Vagina (tissue), 2 donors: ENCODE data around the gene NDUFV2. TPM values are rescaled to one million over a fixed set of nuclear protein-coding genes. Genes with fewer than 3 reads are reported as not detected.

ENCODE experiments used
- DNase-seq, 2 donors: peaks; one replicate each; pipeline ENCODE4 v3.0.0-alpha.2; 2017; ENCODE audit errors: extremely low spot score in 2 of 2
- H3K27ac ChIP-seq: fragments of 200-600 bp; sonication (generic); one replicate; pipeline ENCODE4 v1.5.1; 2019
- H3K27me3 ChIP-seq: fragments of 200-600 bp; sonication (generic); one replicate; pipeline ENCODE4 v1.5.1; 2019
- H3K36me3 ChIP-seq, 2 donors: fragments of 200-600 bp; sonication (generic); one replicate each; pipeline ENCODE4 v1.5.1; 2017 to 2019
- H3K4me1 ChIP-seq: fragments of 200-600 bp; sonication (generic); one replicate; pipeline ENCODE4 v1.5.1; 2019
- H3K4me3 ChIP-seq, 2 donors: fragments of 200-600 bp; sonication (generic); 1 replicate in 1 of 2; 2 replicates in 1 of 2; pipeline ENCODE4 v1.5.1; 2016 to 2019
- H3K9me3 ChIP-seq: fragments of 200-600 bp; sonication (generic); one replicate; pipeline ENCODE4 v1.5.1; 2019
- CTCF ChIP-seq, 3 experiments: fragments of 450-650 bp in 2 of 3; fragments of 200-600 bp in 1 of 3; sonication (generic) in 1 of 3; IDR thresholded peaks; one replicate each; pipeline ENCODE4 v1.5.1; 2017 to 2019; ENCODE audit warnings: antibody characterized with exemption in 3 of 3, mild to moderate bottlenecking in 2 of 3, moderate library complexity in 2 of 3
- POLR2A ChIP-seq, 2 donors: fragments of 450-650 bp; IDR thresholded peaks; one replicate each; pipeline ENCODE4 v1.6.1; 2017; ENCODE audit warnings: antibody characterized with exemption in 2 of 2, mild to moderate bottlenecking in 2 of 2, moderate library complexity in 2 of 2
- POLR2AphosphoS5 ChIP-seq, 2 donors: sonication (generic); formaldehyde crosslinking; IDR thresholded peaks; one replicate each; pipeline ENCODE4 v1.9.0; 2017; ENCODE audit warnings: antibody characterized with exemption in 2 of 2, mild to moderate bottlenecking in 2 of 2, low read depth in 1 of 2; ENCODE audit not compliant: insufficient read depth in 1 of 2
- intact Hi-C: fragments of 100-400 bp; cut with DNase I; formaldehyde crosslinking; loops from one replicate; pipeline ENCODE4 v1.15.1; 2023
- total RNA-seq: library from RNA; depleted of rRNA; stranded (reverse); fragments of >200 nt; gene quantifications from one replicate; pipeline ENCODE4 v1.2.3, GENCODE V29; 2016

NDUFV2 gene
- total RNA-seq, 1 donor from 2014 or later, result 75.1 TPM

GRCh38 chr18:9067823-9068222, 34.7 kb upstream of the NDUFV2 start:
- no peak for TF ChIP-seq POLR2A (IDR thresholded peaks at IDR 0.05)
- TF ChIP-seq CTCF (IDR thresholded peaks at IDR 0.05), result no peak
- no peak for TF ChIP-seq POLR2AphosphoS5 (IDR thresholded peaks at IDR 0.05; ENCODE audit: insufficient read depth in 1 of 2, low read depth in 1 of 2)
- no peaks in the 10 kb centered on the region for H3K9me3 ChIP-seq
- H3K4me3 ChIP-seq, result no peak overlapping the region
- intact Hi-C loops, result loop anchor here (10.0 kb wide), 1 partner anchor 447 kb away; no protein-coding TSS in a partner anchor
- H3K36me3 ChIP-seq, result no peaks in the 10 kb centered on the region
- no peak overlapping the region for H3K27ac ChIP-seq
- DNase-seq, result no peak
- H3K27me3 ChIP-seq, result no peaks in the 10 kb centered on the region
- no peaks in the 10 kb centered on the region for H3K4me1 ChIP-seq

- intact Hi-C loops, result loop anchor here (10.0 kb wide), 1 partner anchor 446 kb away; no protein-coding TSS in a partner anchor
- Histone ChIP-seq H3K4me3 (no peak overlapping the region), H3K27me3 (no peaks in the 10 kb centered on the region), H3K9me3 (no peaks in the 10 kb centered on the region), H3K27ac (no peak overlapping the region), H3K36me3 (no peaks in the 10 kb centered on the region), H3K4me1 (no peaks in the 10 kb centered on the region)
- DNase-seq, result no peak
- TF ChIP-seq POLR2AphosphoS5 (IDR thresholded peaks at IDR 0.05; ENCODE audit: insufficient read depth in 1 of 2, low read depth in 1 of 2) (no peak), POLR2A (IDR thresholded peaks at IDR 0.05) (no peak), CTCF (IDR thresholded peaks at IDR 0.05) (no peak)
Measured at GRCh38 chr18:9068346-9068745, 34.2 kb upstream of the NDUFV2 start.

- Histone ChIP-seq H3K27me3 (no peaks in the 10 kb centered on the region), H3K9me3 (no peaks in the 10 kb centered on the region), H3K4me3 (no peak overlapping the region), H3K27ac (no peak overlapping the region), H3K4me1 (peaks cover 7% of the 10 kb centered on the region), H3K36me3 (no peaks in the 10 kb centered on the region)
- peak in 1 of 2 donors; percentile 32 for DNase-seq
- intact Hi-C loops, result loop anchor here (10.0 kb wide), 1 partner anchor 445 kb away; no protein-coding TSS in a partner anchor
- TF ChIP-seq POLR2A (IDR thresholded peaks at IDR 0.05) (no peak), POLR2AphosphoS5 (IDR thresholded peaks at IDR 0.05; ENCODE audit: insufficient read depth in 1 of 2, low read depth in 1 of 2) (no peak), CTCF (IDR thresholded peaks at IDR 0.05) (no peak)
Measured at GRCh38 chr18:9069601-9070000, 32.9 kb upstream of the NDUFV2 start.

GRCh38 chr18:9070212-9070611, 32.3 kb upstream of the NDUFV2 start:
- Histone ChIP-seq H3K4me3 (no peak overlapping the region), H3K9me3 (no peaks in the 10 kb centered on the region), H3K4me1 (peaks cover 7% of the 10 kb centered on the region), H3K36me3 (no peaks in the 10 kb centered on the region), H3K27ac (no peak overlapping the region), H3K27me3 (no peaks in the 10 kb centered on the region)
- no peak for TF ChIP-seq CTCF (IDR thresholded peaks at IDR 0.05)
- TF ChIP-seq POLR2AphosphoS5 (IDR thresholded peaks at IDR 0.05; ENCODE audit: insufficient read depth in 1 of 2, low read depth in 1 of 2), result no peak
- TF ChIP-seq POLR2A (IDR thresholded peaks at IDR 0.05), result no peak
- no peak for DNase-seq
- intact Hi-C loops, result no loop called here

- TF ChIP-seq POLR2A (IDR thresholded peaks at IDR 0.05) (no peak), CTCF (IDR thresholded peaks at IDR 0.05) (no peak), POLR2AphosphoS5 (IDR thresholded peaks at IDR 0.05; ENCODE audit: insufficient read depth in 1 of 2, low read depth in 1 of 2) (no peak)
- intact Hi-C loops, result no loop called here
- Histone ChIP-seq H3K27me3 (no peaks in the 10 kb centered on the region), H3K4me3 (no peak overlapping the region), H3K27ac (no peak overlapping the region), H3K9me3 (no peaks in the 10 kb centered on the region), H3K4me1 (no peaks in the 10 kb centered on the region), H3K36me3 (no peaks in the 10 kb centered on the region)
- DNase-seq, result no peak
Measured at GRCh38 chr18:9079818-9080528, 22.5 kb upstream of the NDUFV2 start.
